C1 segment of cervical spinal cord (tissue), 14 donors: Measurements from ENCODE around the gene TIMM23.

ENCODE experiments used
- DNase-seq, 14 donors: peaks; one replicate each; lab custom pipeline; 2025; lab: John Stamatoyannopoulos, UW

TIMM23 gene

GRCh38 chr10:46052057-46052790 lies 79.9 kb downstream of the TIMM23 start:
- DNase-seq, result no peak

GRCh38 chr10:46052791-46053375 lies 80.6 kb downstream of the TIMM23 start:
- no peak for DNase-seq
